HS-5 (cell line): Measurements from ENCODE around the gene SOX1.

Experiments
- DNase-seq: peaks from one replicate; pipeline ENCODE4 v3.0.0-alpha.2; 2012; ENCODE audit warnings: low read depth

The SOX1 gene

GRCh38 chr13:112072534-112073244 lies 5.7 kb downstream of the SOX1 start:
- DNase-seq = no peak

- DNase-seq = no peak
Observed at GRCh38 chr13:112073245-112074138, 6.5 kb downstream of the SOX1 start.

GRCh38 chr13:112074139-112074865 lies 7.4 kb downstream of the SOX1 start:
- no peak for DNase-seq

GRCh38 chr13:112077729-112078128 lies 10.8 kb downstream of the SOX1 start:
- DNase-seq = no peak

GRCh38 chr13:112078216-112078615 lies 11.3 kb downstream of the SOX1 start:
- no peak for DNase-seq

- no peak for DNase-seq
Observed at GRCh38 chr13:112078879-112079531, 12.1 kb downstream of the SOX1 start.

GRCh38 chr13:112079696-112080095 lies 12.7 kb downstream of the SOX1 start:
- no peak for DNase-seq

- DNase-seq = no peak
Observed at GRCh38 chr13:112083971-112084370, 17.0 kb downstream of the SOX1 start.

- DNase-seq = no peak
Observed at GRCh38 chr13:112092453-112092852, 25.5 kb downstream of the SOX1 start.

- DNase-seq = no peak
Observed at GRCh38 chr13:112095354-112095753, 28.4 kb downstream of the SOX1 start.

- no peak for DNase-seq
Observed at GRCh38 chr13:112096959-112097358, 30.0 kb downstream of the SOX1 start.

GRCh38 chr13:112097770-112098169 lies 30.8 kb downstream of the SOX1 start:
- DNase-seq = no peak

- no peak for DNase-seq
Observed at GRCh38 chr13:112098699-112099098, 31.8 kb downstream of the SOX1 start.

- DNase-seq = no peak
Observed at GRCh38 chr13:112101360-112101930, 34.5 kb downstream of the SOX1 start.

- no peak for DNase-seq
Observed at GRCh38 chr13:112102243-112102642, 35.3 kb downstream of the SOX1 start.

GRCh38 chr13:112103260-112103838 lies 36.4 kb downstream of the SOX1 start:
- no peak for DNase-seq

GRCh38 chr13:112103961-112104880 lies 37.3 kb downstream of the SOX1 start:
- no peak for DNase-seq

- no peak for DNase-seq
Observed at GRCh38 chr13:112104881-112105234, 37.9 kb downstream of the SOX1 start.

GRCh38 chr13:112105244-112105681 lies 38.3 kb downstream of the SOX1 start:
- DNase-seq = no peak

- DNase-seq = no peak
Observed at GRCh38 chr13:112105892-112106291, 38.9 kb downstream of the SOX1 start.
